Fibroblast of villous mesenchyme (primary cell): Measurements from ENCODE around the gene ZNF609. TPM values are rescaled to one million over a fixed set of nuclear protein-coding genes. Genes with fewer than 3 reads are reported as not detected.
"Not testable (repeated sequence)": the region's sequence is repeated elsewhere in the genome, so short reads cannot be mapped to it uniquely, and the experiment has no call there.

Experiments
- DNase-seq: peaks from one replicate; pipeline ENCODE4 v3.0.0-alpha.2; 2010; ENCODE audit warnings: low read depth
- H3K4me3 ChIP-seq: 2 replicates; pipeline ENCODE4 v1.5.1; 2011; ENCODE audit warnings: low read depth, mild to moderate bottlenecking, low read length
- CTCF ChIP-seq: IDR thresholded peaks from 2 replicates; pipeline ENCODE4 v1.5.1; 2012; ENCODE audit warnings: low read depth, mild to moderate bottlenecking, low read length; ENCODE audit not compliant: insufficient read depth
- total RNA-seq: library from RNA; depleted of rRNA; stranded (reverse); fragments of >200 nt; gene quantifications from 2 replicates; pipeline ENCODE4 v1.2.3, GENCODE V29; 2012

The ZNF609 gene
- total RNA-seq, 1 donor = 22.5 TPM

GRCh38 chr15:64640146-64640871 lies 179.9 kb downstream of the ZNF609 start:
- H3K4me3 ChIP-seq = no peak overlapping the region
- peak; percentile 28 for DNase-seq
- no peak for TF ChIP-seq CTCF

DNA sequence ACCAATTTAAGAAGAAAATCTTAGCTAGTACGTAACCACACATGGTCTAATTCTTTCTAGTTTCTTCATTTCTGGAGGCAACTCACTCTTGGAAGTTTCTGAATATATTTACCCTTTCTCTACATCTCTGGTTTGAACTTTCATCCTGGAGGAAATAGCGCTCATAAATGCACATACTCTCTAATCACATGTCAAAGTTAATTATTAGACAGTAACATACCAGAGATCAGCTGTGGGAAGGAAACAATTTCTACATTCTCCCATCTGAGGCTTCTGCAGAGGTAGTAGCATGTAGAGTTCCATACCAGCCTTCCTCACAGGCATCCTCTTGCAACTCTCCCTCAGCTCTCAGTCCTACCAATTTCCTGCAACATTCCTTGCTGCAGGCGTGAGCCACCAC lies 182.5 kb downstream of the ZNF609 start:
- no peak for TF ChIP-seq CTCF
- no peak for DNase-seq

DNA sequence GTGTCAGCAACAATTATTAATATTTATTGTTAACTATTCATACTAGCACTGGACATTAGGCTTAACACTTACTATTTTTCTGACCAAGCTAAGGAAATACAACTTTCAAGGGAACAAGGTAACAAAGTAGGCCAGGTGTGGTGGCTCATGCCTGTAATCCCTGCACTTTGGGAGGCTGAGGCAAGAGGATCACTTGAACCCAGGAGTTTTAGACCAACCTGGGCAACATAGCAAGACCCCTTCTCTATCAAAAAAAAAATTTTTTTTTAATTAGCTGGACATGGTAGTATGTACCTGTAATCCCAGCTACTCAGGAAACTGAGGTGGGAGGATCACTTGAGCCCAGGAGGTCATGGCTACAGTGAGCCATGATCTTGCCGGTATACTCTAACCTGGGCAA lies 183.3 kb downstream of the ZNF609 start:
- no peak for DNase-seq
- TF ChIP-seq CTCF = no peak
- H3K4me3 ChIP-seq = no peak overlapping the region

More for the DNA sequence above, 182.5 kb downstream of the ZNF609 start:
- no peak overlapping the region for H3K4me3 ChIP-seq

DNA sequence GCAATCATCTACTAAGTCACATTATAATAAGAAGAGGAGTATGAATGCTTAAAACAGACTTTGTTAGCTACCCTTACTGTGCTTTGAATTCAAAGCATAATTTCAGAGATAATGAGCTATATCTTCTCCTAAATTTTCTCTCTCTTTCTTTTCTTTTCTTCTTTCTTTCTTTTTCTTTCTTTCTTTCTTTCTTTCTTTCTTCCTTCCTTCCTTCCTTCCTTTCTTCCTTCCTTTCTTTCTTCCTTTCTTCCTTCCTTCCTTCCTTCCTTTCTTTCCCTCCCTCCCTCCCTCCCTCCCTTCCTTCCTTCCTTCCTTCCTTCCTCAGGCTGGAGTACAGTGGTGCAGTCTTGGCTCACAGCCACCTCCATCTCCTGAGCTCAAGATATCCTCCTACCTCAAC lies 184.4 kb downstream of the ZNF609 start:
- H3K4me3 ChIP-seq, DNase-seq: not testable (repeated sequence)

DNA sequence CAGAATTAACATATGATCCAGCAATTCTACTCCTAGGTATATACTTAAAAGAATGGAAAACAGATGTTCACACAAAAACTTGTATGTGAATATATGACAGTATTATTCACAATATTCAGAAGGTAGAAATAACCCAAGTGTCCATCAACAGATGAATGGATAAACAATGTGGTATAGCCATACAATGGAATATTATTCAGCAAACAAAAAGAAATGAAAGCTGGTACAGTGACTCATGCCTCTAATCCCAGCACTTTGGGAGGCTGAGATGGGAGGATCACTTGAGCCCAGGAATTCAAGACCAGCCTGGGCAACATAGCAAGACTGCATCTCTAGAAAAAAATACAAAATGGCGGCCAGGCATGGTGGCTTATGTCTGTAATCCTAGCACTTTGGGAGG lies 185.6 kb downstream of the ZNF609 start:
- DNase-seq = no peak
- no peak for TF ChIP-seq CTCF
- H3K4me3 ChIP-seq = no peak overlapping the region

DNA sequence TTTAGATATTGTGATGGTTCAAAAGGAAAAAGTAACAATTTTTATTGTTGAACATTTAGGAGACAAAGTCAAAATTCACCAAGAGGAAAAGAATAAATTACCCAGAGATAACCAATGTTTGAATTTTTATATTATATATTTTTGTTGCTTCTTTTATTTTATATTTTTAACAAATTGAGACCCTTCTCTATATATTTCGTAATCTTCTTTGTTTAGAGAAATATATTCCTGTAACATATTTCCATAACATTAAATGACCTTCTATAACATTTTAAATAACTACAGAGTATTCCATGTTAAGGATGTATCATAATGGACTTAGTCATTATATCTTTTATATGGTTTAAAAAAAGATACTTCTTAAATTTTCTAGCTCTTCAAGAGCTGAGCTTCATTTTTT lies 187.0 kb downstream of the ZNF609 start:
- DNase-seq = no peak
- TF ChIP-seq CTCF = no peak
- H3K4me3 ChIP-seq = no peak overlapping the region

- H3K4me3 ChIP-seq = no peak overlapping the region
- TF ChIP-seq CTCF = no peak
- DNase-seq = no peak
Observed at GRCh38 chr15:64650552-64650951, 190.2 kb downstream of the ZNF609 start.
